Mammary epithelial cell (primary cell): ENCODE data around the gene CRAT.

Source experiments
- CTCF ChIP-seq, 2 donors: IDR thresholded peaks in 1 of 2; conservative IDR thresholded peaks in 1 of 2; 2 replicates each; pipeline ENCODE4 v1.5.1; 2011 to 2012; ENCODE audit warnings: inconsistent platforms in 2 of 2, low read length in 2 of 2, mild to moderate bottlenecking in 2 of 2, control low read depth in 1 of 2, low read depth in 1 of 2; ENCODE audit not compliant: insufficient read depth in 1 of 2; ENCODE audit errors: extremely low read depth in 1 of 2
- EZH2 ChIP-seq: IDR thresholded peaks from 2 replicates; pipeline ENCODE4 v1.6.1; 2012; ENCODE audit warnings: low read length, inconsistent platforms, borderline replicate concordance

- TF ChIP-seq CTCF (conservative IDR thresholded peaks at IDR 0.05 in 1 of 2, IDR thresholded peaks at IDR 0.05 in 1 of 2; ENCODE audit: extremely low read depth in 1 of 2, insufficient read depth in 1 of 2, low read depth in 1 of 2, low read length in 2 of 2) = no peak
- TF ChIP-seq EZH2 = no peak
Measured at GRCh38 chr9:129126749-129127618, 16.4 kb upstream of the CRAT start.
